Measurements from ENCODE around the gene USP47.

The USP47 gene

GRCh38 chr11:11913395-11913794, 71.6 kb downstream of the USP47 start:
- no peak overlapping the region for H3K23ac ChIP-seq (ENCODE audit: low read depth, low read length, poor library complexity)
- H3K14ac ChIP-seq (ENCODE audit: low read length), result no peak overlapping the region
- H4K91ac ChIP-seq (ENCODE audit: low read depth, low read length, poor library complexity), result no peak overlapping the region
- H3K9ac ChIP-seq (ENCODE audit: low read depth, low read length, poor library complexity), result no peak overlapping the region
- H3K27ac ChIP-seq (replicated peaks; ENCODE audit: low read length), result no peak overlapping the region
- H4K8ac ChIP-seq (ENCODE audit: low read depth, low read length), result no peak overlapping the region
- H2AK5ac ChIP-seq (ENCODE audit: low read depth, low read length), result no peak overlapping the region
- H3K36me3 ChIP-seq (replicated peaks in 1 of 2; ENCODE audit: control insufficient read depth in 2 of 2, insufficient read depth in 2 of 2, low read length in 2 of 2), result peaks cover 6 to 77% of the 10 kb centered on the region in 2 donors
- no CpG with 5 or more reads among the region's 1 CpG for WGBS, 2 donors (ENCODE audit: extremely low coverage in 2 of 2, insufficient read length in 2 of 2, insufficient replicate concordance in 1 of 2)
- no peak overlapping the region for H3K4me2 ChIP-seq (ENCODE audit: insufficient read depth, low read length, poor library complexity, severe bottlenecking)
- H3K79me1 ChIP-seq (ENCODE audit: low read depth, low read length), result no peaks in the 10 kb centered on the region
- H3K4me3 ChIP-seq (ENCODE audit: low read length in 2 of 2), result no peak overlapping the region
- H2BK12ac ChIP-seq (ENCODE audit: low read length), result no peak overlapping the region
- H2BK120ac ChIP-seq (ENCODE audit: low read depth, low read length), result no peak overlapping the region
- no peak overlapping the region for H2BK15ac ChIP-seq (ENCODE audit: low read length)
- peaks cover 0 to 5% of the 10 kb centered on the region in 2 donors for H3K4me1 ChIP-seq (ENCODE audit: control insufficient read depth in 2 of 2, insufficient read depth in 1 of 2, low read depth in 1 of 2, low read length in 2 of 2)
- no peak overlapping the region for H2AFZ ChIP-seq (ENCODE audit: low read length)
- no peak overlapping the region for H3K18ac ChIP-seq (ENCODE audit: low read length)
- no peaks in the 10 kb centered on the region for H3K27me3 ChIP-seq (ENCODE audit: control insufficient read depth in 3 of 3, insufficient read depth in 3 of 3, low read depth in 1 of 3, low read length in 3 of 3)
- H3K9me3 ChIP-seq (replicated peaks in 1 of 2; ENCODE audit: control insufficient read depth in 2 of 2, insufficient read depth in 1 of 2, low read depth in 1 of 2, low read length in 2 of 2), result no peaks in the 10 kb centered on the region
- H2BK5ac ChIP-seq (ENCODE audit: low read length), result no peak overlapping the region
- no peak overlapping the region for H3K4ac ChIP-seq (ENCODE audit: low read length)
- DNase-seq (ENCODE audit: low spot score), result no peak

DNA sequence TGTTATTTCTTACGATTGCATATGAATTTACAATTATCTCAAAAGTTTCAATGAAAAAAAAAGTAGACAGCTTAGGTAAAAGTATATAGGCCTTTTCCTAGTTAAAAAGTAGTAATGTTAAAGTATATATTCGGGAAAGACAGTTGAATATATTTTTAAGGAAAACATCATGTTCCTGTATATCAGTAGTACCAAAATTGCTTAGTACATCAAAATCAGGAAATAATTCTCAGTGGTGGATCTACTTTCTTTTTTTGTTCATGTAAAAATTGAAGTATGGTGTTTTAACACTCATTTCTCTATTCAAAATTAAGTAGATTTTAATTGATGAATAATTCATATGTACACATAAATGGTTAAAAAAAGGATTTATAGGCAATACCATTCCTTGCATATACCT, 73.9 kb downstream of the USP47 start:
- no peaks in the 10 kb centered on the region for H3K9me3 ChIP-seq (replicated peaks in 1 of 2; ENCODE audit: control insufficient read depth in 2 of 2, insufficient read depth in 1 of 2, low read depth in 1 of 2, low read length in 2 of 2)
- H4K91ac ChIP-seq (ENCODE audit: low read depth, low read length, poor library complexity), result no peak overlapping the region
- no peaks in the 10 kb centered on the region for H3K79me1 ChIP-seq (ENCODE audit: low read depth, low read length)
- H3K18ac ChIP-seq (ENCODE audit: low read length), result no peak overlapping the region
- no peak overlapping the region for H3K27ac ChIP-seq (replicated peaks; ENCODE audit: low read length)
- H2AFZ ChIP-seq (ENCODE audit: low read length), result no peak overlapping the region
- H3K23ac ChIP-seq (ENCODE audit: low read depth, low read length, poor library complexity), result no peak overlapping the region
- H3K4me2 ChIP-seq (ENCODE audit: insufficient read depth, low read length, poor library complexity, severe bottlenecking), result no peak overlapping the region
- no peak overlapping the region for H4K8ac ChIP-seq (ENCODE audit: low read depth, low read length)
- no peak overlapping the region for H2BK5ac ChIP-seq (ENCODE audit: low read length)
- no peak overlapping the region for H2BK12ac ChIP-seq (ENCODE audit: low read length)
- no peaks in the 10 kb centered on the region for H3K27me3 ChIP-seq (ENCODE audit: control insufficient read depth in 3 of 3, insufficient read depth in 3 of 3, low read depth in 1 of 3, low read length in 3 of 3)
- no peak overlapping the region for H3K4me3 ChIP-seq (ENCODE audit: low read length in 2 of 2)
- H3K9ac ChIP-seq (ENCODE audit: low read depth, low read length, poor library complexity), result no peak overlapping the region
- H2AK5ac ChIP-seq (ENCODE audit: low read depth, low read length), result no peak overlapping the region
- H2BK15ac ChIP-seq (ENCODE audit: low read length), result no peak overlapping the region
- no CpG with 5 or more reads among the region's 2 CpGs for WGBS, 2 donors (ENCODE audit: extremely low coverage in 2 of 2, insufficient read length in 2 of 2, insufficient replicate concordance in 1 of 2)
- no peak overlapping the region for H3K4ac ChIP-seq (ENCODE audit: low read length)
- DNase-seq (ENCODE audit: low spot score), result no peak
- peaks cover 0 to 5% of the 10 kb centered on the region in 2 donors for H3K4me1 ChIP-seq (ENCODE audit: control insufficient read depth in 2 of 2, insufficient read depth in 1 of 2, low read depth in 1 of 2, low read length in 2 of 2)
- no peak overlapping the region for H3K14ac ChIP-seq (ENCODE audit: low read length)
- peaks cover 2 to 69% of the 10 kb centered on the region in 2 donors for H3K36me3 ChIP-seq (replicated peaks in 1 of 2; ENCODE audit: control insufficient read depth in 2 of 2, insufficient read depth in 2 of 2, low read length in 2 of 2)
- no peak overlapping the region for H2BK120ac ChIP-seq (ENCODE audit: low read depth, low read length)

GRCh38 chr11:11916981-11917399, 75.2 kb downstream of the USP47 start:
- H3K4me3 ChIP-seq (ENCODE audit: low read length in 2 of 2), result no peak overlapping the region
- no peak overlapping the region for H4K91ac ChIP-seq (ENCODE audit: low read depth, low read length, poor library complexity)
- H3K4me2 ChIP-seq (ENCODE audit: insufficient read depth, low read length, poor library complexity, severe bottlenecking), result no peak overlapping the region
- no peak overlapping the region for H3K27ac ChIP-seq (replicated peaks; ENCODE audit: low read length)
- no peak overlapping the region for H2BK5ac ChIP-seq (ENCODE audit: low read length)
- H3K23ac ChIP-seq (ENCODE audit: low read depth, low read length, poor library complexity), result no peak overlapping the region
- H3K9ac ChIP-seq (ENCODE audit: low read depth, low read length, poor library complexity), result no peak overlapping the region
- no CpG with 5 or more reads among the region's 1 CpG for WGBS, 2 donors (ENCODE audit: extremely low coverage in 2 of 2, insufficient read length in 2 of 2, insufficient replicate concordance in 1 of 2)
- no peak overlapping the region for H2BK120ac ChIP-seq (ENCODE audit: low read depth, low read length)
- H3K4me1 ChIP-seq (ENCODE audit: control insufficient read depth in 2 of 2, insufficient read depth in 1 of 2, low read depth in 1 of 2, low read length in 2 of 2), result peaks cover 0 to 5% of the 10 kb centered on the region in 2 donors
- H2AFZ ChIP-seq (ENCODE audit: low read length), result no peak overlapping the region
- no peak overlapping the region for H3K18ac ChIP-seq (ENCODE audit: low read length)
- H3K36me3 ChIP-seq (replicated peaks in 1 of 2; ENCODE audit: control insufficient read depth in 2 of 2, insufficient read depth in 2 of 2, low read length in 2 of 2), result peaks cover 2 to 69% of the 10 kb centered on the region in 2 donors
- H4K8ac ChIP-seq (ENCODE audit: low read depth, low read length), result no peak overlapping the region
- DNase-seq (ENCODE audit: low spot score), result no peak
- no peak overlapping the region for H2BK15ac ChIP-seq (ENCODE audit: low read length)
- no peak overlapping the region for H2AK5ac ChIP-seq (ENCODE audit: low read depth, low read length)
- H3K27me3 ChIP-seq (ENCODE audit: control insufficient read depth in 3 of 3, insufficient read depth in 3 of 3, low read depth in 1 of 3, low read length in 3 of 3), result no peaks in the 10 kb centered on the region
- no peak overlapping the region for H3K14ac ChIP-seq (ENCODE audit: low read length)
- no peaks in the 10 kb centered on the region for H3K9me3 ChIP-seq (replicated peaks in 1 of 2; ENCODE audit: control insufficient read depth in 2 of 2, insufficient read depth in 1 of 2, low read depth in 1 of 2, low read length in 2 of 2)
- H3K79me1 ChIP-seq (ENCODE audit: low read depth, low read length), result no peaks in the 10 kb centered on the region
- no peak overlapping the region for H3K4ac ChIP-seq (ENCODE audit: low read length)
- H2BK12ac ChIP-seq (ENCODE audit: low read length), result no peak overlapping the region

GRCh38 chr11:11923828-11924227, 82.1 kb downstream of the USP47 start:
- Histone ChIP-seq H3K79me1 (ENCODE audit: low read depth, low read length) (no peaks in the 10 kb centered on the region), H3K18ac (ENCODE audit: low read length) (no peak overlapping the region), H4K91ac (ENCODE audit: low read depth, low read length, poor library complexity) (no peak overlapping the region), H2BK120ac (ENCODE audit: low read depth, low read length) (no peak overlapping the region), H3K23ac (ENCODE audit: low read depth, low read length, poor library complexity) (no peak overlapping the region), H2BK12ac (ENCODE audit: low read length) (no peak overlapping the region), H2AK5ac (ENCODE audit: low read depth, low read length) (no peak overlapping the region), H2BK5ac (ENCODE audit: low read length) (no peak overlapping the region), H3K9ac (ENCODE audit: low read depth, low read length, poor library complexity) (no peak overlapping the region), H3K9me3 (replicated peaks in 1 of 2; ENCODE audit: control insufficient read depth in 2 of 2, insufficient read depth in 1 of 2, low read depth in 1 of 2, low read length in 2 of 2) (peaks cover 0 to 17% of the 10 kb centered on the region in 2 donors), H3K4me2 (ENCODE audit: insufficient read depth, low read length, poor library complexity, severe bottlenecking) (no peak overlapping the region), H2AFZ (ENCODE audit: low read length) (no peak overlapping the region), H3K4me1 (ENCODE audit: control insufficient read depth in 2 of 2, insufficient read depth in 1 of 2, low read depth in 1 of 2, low read length in 2 of 2) (no peaks in the 10 kb centered on the region), H3K27ac (replicated peaks; ENCODE audit: low read length) (no peak overlapping the region), H3K14ac (ENCODE audit: low read length) (no peak overlapping the region), H3K4me3 (ENCODE audit: low read length in 2 of 2) (no peak overlapping the region), H2BK15ac (ENCODE audit: low read length) (no peak overlapping the region), H4K8ac (ENCODE audit: low read depth, low read length) (no peak overlapping the region), H3K36me3 (replicated peaks in 1 of 2; ENCODE audit: control insufficient read depth in 2 of 2, insufficient read depth in 2 of 2, low read length in 2 of 2) (peaks cover 2 to 85% of the 10 kb centered on the region in 2 donors), H3K4ac (ENCODE audit: low read length) (no peak overlapping the region), H3K27me3 (ENCODE audit: control insufficient read depth in 3 of 3, insufficient read depth in 3 of 3, low read depth in 1 of 3, low read length in 3 of 3) (no peaks in the 10 kb centered on the region)
- no peak for DNase-seq (ENCODE audit: low spot score)

Measured in neuronal stem cell (in vitro differentiated cells).